ENCODE measurements around the gene TSPEAR.

The TSPEAR gene

DNA sequence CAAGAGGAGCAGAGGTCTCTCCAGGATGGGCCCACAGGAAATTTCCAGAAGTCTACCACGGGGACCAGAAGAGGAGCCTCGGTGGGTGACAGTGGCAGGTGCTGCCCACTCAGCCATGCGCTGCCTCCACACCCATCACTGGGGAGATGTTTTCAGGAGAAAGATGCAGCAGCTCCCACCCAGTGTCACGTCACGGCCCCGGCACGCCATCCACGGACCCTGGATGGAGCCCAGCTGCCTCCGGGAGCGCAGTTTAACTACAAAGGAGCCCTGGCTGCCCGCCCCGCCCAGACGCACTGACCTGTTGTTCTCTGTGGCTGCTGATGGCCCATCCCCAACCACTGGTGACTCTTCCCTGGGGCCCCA is 6.8 kb downstream of the TSPEAR start:
- H4K20me1 ChIP-seq: peaks cover 14% of the 10 kb centered on the region; the same call in 1 of the 2 replicates
- no peak overlapping the region for H3K4me3 ChIP-seq
- H3K27me3 ChIP-seq: peaks cover 88% of the 10 kb centered on the region
- TF ChIP-seq Cebpa-rat (IDR thresholded peaks at IDR 0.05): no peak
- H3K4me2 ChIP-seq: no peak overlapping the region
- peaks cover 20% of the 10 kb centered on the region for H3K4me1 ChIP-seq
- H3K27ac ChIP-seq: no peak overlapping the region
- H3K36me3 ChIP-seq: no peaks in the 10 kb centered on the region
- no peak overlapping the region for H3K9ac ChIP-seq
- H3K9me3 ChIP-seq: peaks cover 32% of the 10 kb centered on the region

DNA sequence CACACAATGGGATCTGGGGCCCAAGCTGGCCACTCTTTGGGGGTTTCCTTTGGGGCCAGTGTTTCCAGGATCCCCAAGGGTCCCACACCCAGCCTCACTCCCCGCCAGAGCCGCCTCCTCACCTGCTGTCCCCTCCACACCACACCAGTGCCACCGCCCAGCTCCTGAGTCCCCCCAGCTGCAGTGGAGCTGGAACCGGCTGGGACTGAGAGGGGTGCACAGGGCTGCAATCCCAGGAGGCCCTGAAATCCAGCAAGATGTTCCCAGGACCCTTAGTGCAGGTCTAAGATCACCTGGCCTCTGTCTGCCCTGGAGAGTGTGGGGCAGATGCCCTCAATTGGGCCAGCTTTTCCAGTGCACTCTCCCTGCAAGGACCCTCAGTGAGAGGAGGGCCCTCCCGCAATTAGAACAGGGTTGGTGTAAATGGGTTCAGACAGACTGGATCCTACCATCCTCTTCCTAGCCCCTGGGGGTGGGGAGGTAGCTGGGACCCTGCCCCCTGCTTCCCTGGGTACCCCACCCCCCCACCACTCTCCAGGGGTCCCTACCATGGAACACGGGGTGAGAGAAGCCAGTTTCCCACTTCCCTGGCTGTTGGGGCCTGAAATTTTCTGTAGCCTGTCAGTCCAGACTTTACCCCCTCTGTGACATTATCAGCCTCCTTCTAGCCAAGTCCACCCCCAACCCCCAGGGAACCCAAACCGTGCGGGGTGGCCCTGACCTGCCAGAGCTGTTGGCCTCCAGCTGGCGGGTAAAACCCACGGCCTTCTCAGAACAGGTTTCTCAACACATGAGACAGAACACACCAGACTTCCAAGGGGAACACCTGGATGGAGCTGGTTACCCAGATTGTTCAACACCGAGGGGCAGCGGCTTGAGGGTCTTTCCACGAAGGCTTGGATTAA is 7.4 kb downstream of the TSPEAR start:
- Histone ChIP-seq H4K20me1 (peaks cover 8% of the 10 kb centered on the region; the same call in 1 of the 2 replicates), H3K4me3 (no peak overlapping the region), H3K9me3 (peaks cover 32% of the 10 kb centered on the region), H3K36me3 (no peaks in the 10 kb centered on the region), H3K9ac (no peak overlapping the region), H3K27ac (no peak overlapping the region), H3K4me2 (no peak overlapping the region), H3K4me1 (peaks cover 14% of the 10 kb centered on the region), H3K27me3 (peaks cover 88% of the 10 kb centered on the region)
- TF ChIP-seq Cebpa-rat (IDR thresholded peaks at IDR 0.05): no peak

DNA sequence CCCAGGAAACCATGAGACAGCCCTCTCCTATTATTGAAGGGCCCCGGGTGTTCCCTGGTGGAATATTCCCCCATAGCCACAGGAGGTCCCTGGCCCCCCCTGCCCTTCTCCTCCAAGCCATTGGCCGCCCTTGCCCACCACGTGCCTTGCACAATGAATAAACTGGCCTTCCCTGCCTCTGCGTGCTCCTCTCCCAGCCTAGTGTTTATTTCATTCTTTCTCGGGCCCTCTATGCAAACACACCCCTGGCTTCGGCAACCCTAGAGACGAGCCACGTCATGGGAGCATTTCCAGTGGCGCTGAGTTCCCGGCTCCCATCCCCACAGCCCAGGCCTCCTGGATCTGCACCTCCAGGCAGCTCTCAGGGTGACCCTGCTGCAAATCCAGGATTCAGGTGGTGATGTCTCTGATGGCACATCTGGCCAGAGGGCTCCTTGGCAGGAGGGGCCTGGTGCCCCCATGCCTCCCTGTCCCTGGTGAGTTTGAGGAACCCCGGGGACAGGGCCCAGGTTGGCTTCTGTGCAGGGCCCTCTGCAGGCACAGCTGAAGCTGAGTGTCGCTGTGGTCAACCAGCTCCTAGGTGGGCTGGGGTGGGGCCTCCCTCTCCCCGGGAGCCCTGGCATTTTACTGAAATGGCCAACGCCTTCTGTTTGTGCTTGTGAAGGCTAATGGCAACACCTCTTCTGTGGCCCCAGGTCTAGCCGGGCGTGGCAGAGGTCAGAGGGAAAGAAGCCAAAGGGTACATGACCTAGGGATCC is 8.2 kb downstream of the TSPEAR start:
- Histone ChIP-seq H3K27me3 (peaks cover 88% of the 10 kb centered on the region), H3K4me3 (no peak overlapping the region), H3K9ac (no peak overlapping the region), H3K4me2 (no peak overlapping the region), H4K20me1 (peaks cover under 1% of the 10 kb centered on the region; the same call in 1 of the 2 replicates), H3K9me3 (peaks cover 32% of the 10 kb centered on the region), H3K36me3 (no peaks in the 10 kb centered on the region), H3K4me1 (peaks cover 14% of the 10 kb centered on the region), H3K27ac (no peak overlapping the region)
- no peak for TF ChIP-seq Cebpa-rat (IDR thresholded peaks at IDR 0.05)

DNA sequence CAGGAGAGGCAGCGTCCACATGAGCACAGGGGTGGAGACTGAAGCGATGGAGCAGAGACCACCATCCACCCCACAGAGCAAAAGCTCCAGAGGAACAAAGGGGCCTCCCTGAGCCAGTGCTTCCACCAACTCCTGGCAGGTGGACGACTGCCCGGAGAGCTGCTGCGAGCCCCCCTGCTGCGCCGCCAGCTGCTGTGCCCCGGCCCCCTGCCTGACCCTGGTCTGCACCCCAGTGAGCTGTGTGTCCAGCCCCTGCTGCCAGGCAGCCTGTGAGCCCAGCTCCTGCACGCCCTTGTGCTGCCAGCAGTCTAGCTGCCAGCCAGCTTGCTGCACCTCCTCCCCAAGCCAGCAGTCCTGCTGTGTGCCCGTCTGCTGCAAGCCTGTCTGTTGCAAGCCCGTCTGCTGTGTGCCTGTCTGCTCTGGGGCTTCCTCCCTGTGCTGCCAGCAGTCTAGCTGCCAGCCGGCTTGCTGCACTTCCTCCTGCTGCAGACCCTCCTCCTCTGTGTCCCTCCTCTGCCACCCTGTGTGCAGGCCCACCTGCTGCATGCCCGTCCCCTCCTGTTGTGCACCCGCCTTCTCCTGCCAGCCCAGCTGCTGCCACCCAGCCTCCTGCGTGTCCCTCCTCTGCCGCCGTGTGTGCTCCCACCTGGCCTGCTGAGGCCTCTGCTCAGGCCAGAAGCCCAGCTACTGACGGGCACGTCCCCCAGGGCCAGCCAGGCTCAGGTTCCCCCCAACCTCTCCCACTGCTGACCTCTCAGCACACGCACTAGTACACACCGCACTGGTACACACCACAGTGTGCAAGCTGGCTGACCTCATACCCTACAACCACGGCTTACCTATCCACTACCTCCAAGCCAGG is 9.0 kb downstream of the TSPEAR start:
- Histone ChIP-seq H3K36me3 (no peaks in the 10 kb centered on the region), H4K20me1 (no peaks in the 10 kb centered on the region), H3K27ac (no peak overlapping the region), H3K27me3 (peaks cover 88% of the 10 kb centered on the region), H3K4me2 (no peak overlapping the region), H3K4me1 (peaks cover 14% of the 10 kb centered on the region), H3K4me3 (no peak overlapping the region), H3K9me3 (peaks cover 28% of the 10 kb centered on the region), H3K9ac (no peak overlapping the region)
- no peak for TF ChIP-seq Cebpa-rat (IDR thresholded peaks at IDR 0.05)

DNA sequence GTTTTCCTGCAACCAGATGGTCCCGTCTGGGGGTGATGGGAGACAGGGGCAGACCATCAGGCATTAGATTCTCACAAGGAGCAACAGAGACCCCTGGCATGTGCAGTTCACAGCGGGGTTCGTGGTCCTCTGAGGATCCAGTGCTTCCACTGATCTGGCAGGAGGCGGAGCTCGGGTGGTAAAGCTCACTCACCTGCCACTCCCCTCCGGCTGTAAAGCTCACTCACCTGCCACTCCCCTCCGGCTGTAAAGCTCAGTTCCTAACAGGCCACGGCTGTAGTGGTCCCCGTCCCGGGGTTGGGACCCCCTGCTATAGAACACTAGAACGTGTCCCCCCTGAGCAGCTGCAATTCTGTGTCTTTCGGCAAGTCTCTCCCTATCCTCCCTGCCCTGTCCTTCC is 9.8 kb downstream of the TSPEAR start:
- Histone ChIP-seq H3K27me3 (peaks cover 80% of the 10 kb centered on the region), H3K9me3 (peaks cover 22% of the 10 kb centered on the region), H4K20me1 (no peaks in the 10 kb centered on the region), H3K27ac (no peak overlapping the region), H3K4me3 (no peak overlapping the region), H3K4me2 (no peak overlapping the region), H3K36me3 (no peaks in the 10 kb centered on the region), H3K4me1 (peaks cover 14% of the 10 kb centered on the region), H3K9ac (no peak overlapping the region)
- TF ChIP-seq Cebpa-rat (IDR thresholded peaks at IDR 0.05): no peak

DNA sequence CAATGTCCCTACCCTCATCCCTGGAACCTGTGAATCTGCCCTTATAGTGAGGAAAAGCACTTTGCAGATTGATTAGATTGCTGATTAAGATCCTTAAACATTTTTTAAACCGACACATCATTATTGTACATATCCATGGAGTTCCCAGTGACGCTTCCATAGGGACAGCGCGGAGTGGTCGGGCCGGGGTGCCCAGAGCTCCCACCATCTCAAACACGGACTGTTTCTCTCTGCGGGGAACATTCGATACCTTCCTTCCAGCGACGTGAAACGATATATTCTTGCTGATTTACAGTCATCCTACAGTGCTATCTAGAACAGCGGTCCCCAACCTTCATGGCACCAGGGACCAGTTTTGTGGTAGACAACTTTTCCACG is 10.4 kb downstream of the TSPEAR start:
- H4K20me1 ChIP-seq: no peaks in the 10 kb centered on the region
- no peak overlapping the region for H3K9ac ChIP-seq
- H3K36me3 ChIP-seq: no peaks in the 10 kb centered on the region
- H3K4me2 ChIP-seq: peak overlapping the region; percentile 57
- H3K4me3 ChIP-seq: no peak overlapping the region
- peaks cover 17% of the 10 kb centered on the region for H3K9me3 ChIP-seq
- H3K27ac ChIP-seq: no peak overlapping the region
- H3K4me1 ChIP-seq: peaks cover 14% of the 10 kb centered on the region
- TF ChIP-seq Cebpa-rat (IDR thresholded peaks at IDR 0.05): no peak
- peaks cover 75% of the 10 kb centered on the region for H3K27me3 ChIP-seq

DNA sequence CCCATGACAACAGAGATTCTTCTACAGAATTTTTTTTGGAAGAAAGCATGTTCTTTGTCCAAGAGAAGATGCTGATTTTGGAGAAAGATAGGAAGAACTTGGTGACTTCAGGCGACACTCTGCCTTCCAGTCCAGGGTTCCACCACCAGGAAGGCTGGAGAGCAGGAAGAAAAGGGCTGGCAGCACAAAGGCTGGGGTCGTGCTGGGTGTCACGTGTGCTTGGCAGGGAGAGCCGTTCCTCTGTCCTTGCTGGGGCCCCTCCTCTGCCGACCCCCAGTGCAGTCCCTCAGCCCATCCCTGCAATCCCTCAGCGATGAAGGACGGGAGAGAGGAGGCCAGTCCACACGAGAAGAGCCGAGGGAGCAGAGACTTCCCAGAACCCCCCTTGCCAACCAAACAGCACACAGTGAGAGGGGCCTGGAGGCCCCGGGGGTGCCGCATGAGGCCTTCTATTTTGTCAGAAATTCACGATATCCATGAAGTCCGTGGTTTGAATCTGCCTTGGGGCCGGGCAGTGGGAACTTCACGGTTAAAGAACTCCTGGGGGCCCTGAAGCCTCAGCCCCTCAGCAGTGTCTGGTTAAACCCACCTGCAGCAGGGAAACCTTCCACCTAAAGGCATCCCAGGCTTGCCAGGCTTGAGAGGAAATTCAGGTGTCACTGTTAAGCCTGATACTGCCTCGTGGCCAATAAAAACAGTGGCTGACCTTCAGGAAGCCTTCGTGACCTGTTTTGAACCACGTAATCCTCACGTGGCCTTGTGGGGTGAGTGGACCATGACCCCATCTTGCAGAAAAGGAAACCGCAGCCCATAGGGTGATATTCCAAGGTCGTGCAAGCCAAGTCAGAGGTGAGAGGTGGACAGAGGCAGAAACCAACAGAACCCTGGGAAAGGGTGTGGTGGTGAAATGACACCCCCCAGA is 11.0 kb downstream of the TSPEAR start:
- Histone ChIP-seq H3K36me3 (no peaks in the 10 kb centered on the region), H4K20me1 (no peaks in the 10 kb centered on the region), H3K27me3 (peaks cover 69% of the 10 kb centered on the region), H3K9ac (no peak overlapping the region), H3K4me1 (peaks cover 14% of the 10 kb centered on the region), H3K4me2 (peak overlapping the region; percentile 57), H3K9me3 (peaks cover 11% of the 10 kb centered on the region), H3K4me3 (no peak overlapping the region), H3K27ac (no peak overlapping the region)
- TF ChIP-seq Cebpa-rat (IDR thresholded peaks at IDR 0.05): no peak

DNA sequence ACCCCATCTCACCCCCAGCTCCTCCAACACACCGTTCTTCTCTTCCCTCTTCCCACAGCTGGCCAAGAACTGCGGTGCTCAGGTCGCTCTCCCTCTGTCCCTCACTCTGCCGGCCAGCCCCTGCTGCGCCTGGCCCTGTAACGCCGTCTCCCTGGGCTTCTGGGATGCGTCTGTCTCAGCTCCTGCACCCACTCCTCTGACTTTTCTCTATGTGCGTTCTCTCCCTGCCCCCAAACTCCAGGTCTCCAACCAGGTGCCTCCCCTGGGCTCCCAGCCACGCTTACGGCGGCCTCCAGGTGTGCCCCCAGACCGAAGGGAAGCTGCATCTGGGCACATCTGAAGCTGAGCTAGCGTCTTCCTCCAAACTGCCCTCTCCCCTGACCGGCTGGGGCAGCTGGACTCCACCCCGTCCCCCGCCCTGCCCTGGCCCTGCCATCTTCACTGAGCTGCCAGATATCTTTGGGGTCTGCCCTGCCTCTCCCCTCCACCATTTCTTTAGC is 11.8 kb downstream of the TSPEAR start:
- H4K20me1 ChIP-seq: no peaks in the 10 kb centered on the region
- no peaks in the 10 kb centered on the region for H3K36me3 ChIP-seq
- no peak overlapping the region for H3K9ac ChIP-seq
- H3K27ac ChIP-seq: no peak overlapping the region
- no peak overlapping the region for H3K4me3 ChIP-seq
- H3K4me2 ChIP-seq: no peak overlapping the region
- H3K4me1 ChIP-seq: peaks cover 14% of the 10 kb centered on the region
- TF ChIP-seq Cebpa-rat (IDR thresholded peaks at IDR 0.05): no peak
- H3K27me3 ChIP-seq: peaks cover 65% of the 10 kb centered on the region
- H3K9me3 ChIP-seq: peaks cover 4% of the 10 kb centered on the region

Data from BLaER1 (cell line).